RWPE2 (cell line): ENCODE results near the gene TP53I13.

ENCODE experiments used
- ATAC-seq: fragments of 200-7000 bp; cut with Tn5 transposase; 3 replicates; pipeline ENCODE4 v1.9.1; 2021; ENCODE audit warnings: low read depth
- DNase-seq: peaks from one replicate; pipeline ENCODE4 v3.0.0-alpha.2; 2020; ENCODE audit warnings: low spot score
- H3K27ac ChIP-seq: fragments of 450-650 bp; 2 replicates; pipeline ENCODE4 v1.5.1; 2017; ENCODE audit warnings: mild to moderate bottlenecking; ENCODE audit not compliant: poor library complexity, severe bottlenecking
- H3K27me3 ChIP-seq: fragments of 250-450 bp; sonication (Bioruptor Pico); 2 replicates; pipeline ENCODE4 v1.5.1; 2021; ENCODE audit warnings: mild to moderate bottlenecking, moderate library complexity; ENCODE audit not compliant: insufficient read depth, poor library complexity, severe bottlenecking
- H3K36me3 ChIP-seq: fragments of 250-450 bp; sonication (Bioruptor Pico); 2 replicates; pipeline ENCODE4 v1.5.1; 2020; ENCODE audit warnings: low read depth, mild to moderate bottlenecking, moderate library complexity
- H3K4me1 ChIP-seq: fragments of 250-450 bp; sonication (Bioruptor Pico); 2 replicates; pipeline ENCODE4 v1.5.1; 2021; ENCODE audit warnings: mild to moderate bottlenecking, moderate library complexity; ENCODE audit not compliant: insufficient read depth, poor library complexity, severe bottlenecking
- H3K4me3 ChIP-seq: fragments of 250-450 bp; sonication (Bioruptor Pico); 2 replicates; pipeline ENCODE4 v1.5.1; 2021; ENCODE audit warnings: mild to moderate bottlenecking, moderate library complexity; ENCODE audit not compliant: severe bottlenecking
- H3K9me3 ChIP-seq: fragments of 250-450 bp; sonication (Bioruptor Pico); 2 replicates; pipeline ENCODE4 v1.5.1; 2021; ENCODE audit warnings: mild to moderate bottlenecking, moderate library complexity; ENCODE audit not compliant: severe bottlenecking
- CTCF ChIP-seq: fragments of 450-650 bp; IDR thresholded peaks from one replicate; pipeline ENCODE4 v1.5.1; 2017; ENCODE audit warnings: mild to moderate bottlenecking, moderate library complexity; ENCODE audit not compliant: poor library complexity, severe bottlenecking

TP53I13 gene

GRCh38 chr17:29577001-29577370 is 8.5 kb downstream of the TP53I13 start:
- no peak for TF ChIP-seq CTCF
- Histone ChIP-seq H3K27me3 (no peaks in the 10 kb centered on the region), H3K4me3 (no peak overlapping the region), H3K4me1 (peaks cover 5% of the 10 kb centered on the region), H3K9me3 (no peaks in the 10 kb centered on the region), H3K36me3 (peaks cover 85% of the 10 kb centered on the region), H3K27ac (no peak overlapping the region)
- DNase-seq: no peak
- ATAC-seq: no peak

DNA sequence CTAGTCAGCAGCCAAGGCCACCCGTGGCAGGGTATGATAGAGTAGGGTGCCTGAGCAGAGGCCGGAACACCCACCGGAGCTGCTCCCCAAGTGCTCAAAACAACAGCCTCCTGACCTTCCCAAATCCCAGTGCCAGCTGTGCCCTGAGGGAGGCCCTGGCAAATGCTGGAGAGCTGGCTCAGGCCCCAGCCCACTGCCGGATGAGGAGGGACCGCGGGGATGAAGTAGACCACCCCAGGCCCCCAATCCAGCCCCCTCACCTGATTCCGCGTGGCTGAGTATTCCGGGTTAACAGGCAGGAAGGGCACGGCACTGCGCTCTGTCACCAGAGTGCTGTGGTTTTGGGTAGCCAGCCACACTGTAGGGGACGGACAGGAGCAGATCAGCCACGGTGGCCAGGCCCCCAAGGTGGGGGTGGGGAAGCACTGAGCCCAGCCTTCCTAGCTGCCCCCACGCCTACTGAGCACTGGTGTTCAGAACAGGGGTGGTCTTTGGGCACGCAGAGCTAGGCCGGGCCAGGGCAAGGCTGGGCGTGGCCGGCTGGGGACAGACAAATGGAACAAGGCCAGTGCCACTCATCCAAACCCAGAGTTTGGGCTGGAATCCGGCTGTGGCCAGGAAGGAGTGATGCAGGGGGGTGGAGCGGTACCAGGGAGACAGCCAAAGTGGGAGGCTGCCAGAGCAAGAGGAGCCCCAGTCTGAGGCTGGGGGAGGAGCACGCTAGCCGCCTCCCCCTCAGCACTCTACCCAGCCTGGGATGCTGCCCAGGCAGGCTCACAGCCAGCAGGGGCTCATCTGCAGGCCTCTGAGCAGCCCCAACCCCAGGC is 9.1 kb downstream of the TP53I13 start:
- Histone ChIP-seq H3K36me3 (peaks cover 91% of the 10 kb centered on the region), H3K27ac (no peak overlapping the region)

GRCh38 chr17:29578626-29579485 is 10.4 kb downstream of the TP53I13 start:
- no peaks in the 10 kb centered on the region for H3K27me3 ChIP-seq
- H3K9me3 ChIP-seq: peaks cover 4% of the 10 kb centered on the region
- TF ChIP-seq CTCF: no peak
- no peak overlapping the region for H3K27ac ChIP-seq
- no peak overlapping the region for H3K4me3 ChIP-seq
- no peak for DNase-seq
- peaks cover 22% of the 10 kb centered on the region for H3K4me1 ChIP-seq
- no peak for ATAC-seq
- peaks cover 90% of the 10 kb centered on the region for H3K36me3 ChIP-seq

More for the DNA sequence above, 9.1 kb downstream of the TP53I13 start:
- no peak for TF ChIP-seq CTCF
- no peaks in the 10 kb centered on the region for H3K9me3 ChIP-seq
- no peak overlapping the region for H3K4me3 ChIP-seq
- DNase-seq (no peak), ATAC-seq (no peak)
- H3K27me3 ChIP-seq: no peaks in the 10 kb centered on the region
- H3K4me1 ChIP-seq: peaks cover 10% of the 10 kb centered on the region

DNA sequence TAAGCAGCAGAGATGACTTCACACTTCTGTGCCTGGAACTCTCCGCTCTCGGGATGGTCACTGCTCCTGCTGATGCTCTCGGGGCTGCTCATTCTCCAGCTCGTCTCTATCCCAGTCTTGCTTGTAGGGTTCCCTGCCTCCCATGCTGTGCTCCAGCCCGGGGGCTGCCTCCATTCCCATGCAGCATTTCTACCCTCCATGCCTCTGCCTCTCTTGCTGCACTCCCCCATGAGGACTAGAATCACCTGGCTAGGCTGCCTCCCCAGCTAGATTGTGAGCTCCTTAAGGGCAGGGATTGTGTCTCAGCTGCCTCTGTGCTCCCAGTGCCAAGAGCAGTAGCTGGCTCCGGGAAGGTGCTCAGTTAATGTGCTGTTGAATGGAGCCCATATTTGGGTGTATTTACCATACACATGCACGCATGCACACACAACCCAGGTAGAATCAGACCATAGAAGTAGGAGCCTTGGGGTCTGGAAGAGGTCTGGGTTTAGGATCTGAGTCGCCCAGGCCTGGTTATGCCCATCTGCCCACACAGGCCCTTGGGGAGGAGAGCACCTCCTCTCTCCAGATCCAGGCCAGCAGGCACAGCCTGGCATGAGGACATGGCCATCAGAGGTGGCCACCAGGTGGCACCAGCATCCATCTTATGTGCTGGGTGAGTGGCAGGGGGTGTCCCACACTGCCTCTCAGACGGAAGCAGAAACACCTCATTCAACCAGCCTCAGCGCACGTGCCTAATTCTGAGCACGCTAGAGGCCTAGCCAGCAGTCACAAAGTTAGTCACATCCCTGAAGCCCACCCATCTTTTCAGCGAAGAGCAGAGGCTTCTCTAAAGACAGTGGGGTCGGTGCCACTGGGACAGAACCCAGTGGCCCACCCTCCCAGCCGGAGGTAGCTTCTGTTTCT is 11.6 kb downstream of the TP53I13 start:
- peak; percentile 94 for TF ChIP-seq CTCF
- peak overlapping the region; percentile 80 for H3K27ac ChIP-seq

More for the DNA sequence above, 11.6 kb downstream of the TP53I13 start:
- H3K4me1 ChIP-seq: peaks cover 33% of the 10 kb centered on the region
- H3K9me3 ChIP-seq: peaks cover 4% of the 10 kb centered on the region
- no peaks in the 10 kb centered on the region for H3K27me3 ChIP-seq
- H3K36me3 ChIP-seq: peaks cover 81% of the 10 kb centered on the region
- ATAC-seq (peak; percentile 77), DNase-seq (peak; percentile 70)
- H3K4me3 ChIP-seq: no peak overlapping the region
